Stimulated activated CD4-positive, alpha-beta T cell treated with anti-CD3 and anti-CD28 coated beads, Interleukin-15, amount 100 ng/mL, for 24 hours (primary cell): ENCODE results near the gene BCL11B.

ENCODE experiments used
- DNase-seq: peaks from one replicate; pipeline ENCODE4 v3.0.0-alpha.2; 2020

Gene BCL11B

GRCh38 chr14:99216191-99216590 lies 55.8 kb downstream of the BCL11B start:
- no peak for DNase-seq

GRCh38 chr14:99215277-99215676 lies 56.7 kb downstream of the BCL11B start:
- no peak for DNase-seq

GRCh38 chr14:99214701-99215100 lies 57.3 kb downstream of the BCL11B start:
- no peak for DNase-seq

GRCh38 chr14:99213527-99213971 lies 58.4 kb downstream of the BCL11B start:
- DNase-seq: peak; percentile 58

- peak; percentile 67 for DNase-seq
Observed at GRCh38 chr14:99213101-99213500, 58.9 kb downstream of the BCL11B start.

GRCh38 chr14:99212646-99213045 lies 59.4 kb downstream of the BCL11B start:
- no peak for DNase-seq

GRCh38 chr14:99212199-99212598 lies 59.8 kb downstream of the BCL11B start:
- no peak for DNase-seq

- no peak for DNase-seq
Observed at GRCh38 chr14:99211410-99211809, 60.6 kb downstream of the BCL11B start.

- no peak for DNase-seq
Observed at GRCh38 chr14:99210333-99210732, 61.7 kb downstream of the BCL11B start.

- no peak for DNase-seq
Observed at GRCh38 chr14:99209409-99209808, 62.6 kb downstream of the BCL11B start.

- no peak for DNase-seq
Observed at GRCh38 chr14:99208318-99208717, 63.7 kb downstream of the BCL11B start.

GRCh38 chr14:99207456-99207855 lies 64.5 kb downstream of the BCL11B start:
- no peak for DNase-seq

GRCh38 chr14:99206090-99206489 lies 65.9 kb downstream of the BCL11B start:
- DNase-seq: no peak

GRCh38 chr14:99205086-99205688 lies 66.8 kb downstream of the BCL11B start:
- peak; percentile 54 for DNase-seq

- DNase-seq: no peak
Observed at GRCh38 chr14:99203801-99204200, 68.2 kb downstream of the BCL11B start.

GRCh38 chr14:99203080-99203479 lies 68.9 kb downstream of the BCL11B start:
- DNase-seq: no peak

GRCh38 chr14:99202516-99202915 lies 69.5 kb downstream of the BCL11B start:
- no peak for DNase-seq

GRCh38 chr14:99201351-99202073 lies 70.5 kb downstream of the BCL11B start:
- no peak for DNase-seq

- DNase-seq: no peak
Observed at GRCh38 chr14:99200654-99201005, 71.4 kb downstream of the BCL11B start.

GRCh38 chr14:99199846-99200653 lies 71.9 kb downstream of the BCL11B start:
- DNase-seq: no peak

GRCh38 chr14:99198746-99199502 lies 73.1 kb downstream of the BCL11B start:
- DNase-seq: no peak

- no peak for DNase-seq
Observed at GRCh38 chr14:99196310-99196650, 75.7 kb downstream of the BCL11B start.

- DNase-seq: no peak
Observed at GRCh38 chr14:99195602-99196309, 76.2 kb downstream of the BCL11B start.
